IMR-90 (cell line): Measurements from ENCODE around the gene ALG6.

ENCODE experiments used
- CTCF ChIP-seq: conservative IDR thresholded peaks from 2 replicates; pipeline ENCODE4 v1.5.1; 2012; ENCODE audit warnings: mild to moderate bottlenecking, low read depth, low read length, improper control_type of control experiment
- SMC3 ChIP-seq: fragments of 150-350 bp; IDR thresholded peaks from 2 replicates; pipeline ENCODE4 v1.6.1; 2016; ENCODE audit warnings: low read depth, mild to moderate bottlenecking, antibody characterized with exemption, low read length, moderate library complexity

- no peak for TF ChIP-seq CTCF
- no peak for TF ChIP-seq SMC3
These were observed 17.1 kb upstream of the ALG6 start for GRCh38 chr1:63350320-63350719.
